Upper lobe of left lung (tissue), 4 donors: ENCODE data around the gene GABRG3.

Experiments
- POLR2A ChIP-seq, 4 donors: fragments of 450-650 bp; IDR thresholded peaks; one replicate each; pipeline ENCODE4 v1.5.1; 2016 to 2017; ENCODE audit warnings: antibody characterized with exemption in 4 of 4, mild to moderate bottlenecking in 2 of 4
- POLR2AphosphoS5 ChIP-seq, 2 donors: sonication (generic); formaldehyde crosslinking; IDR thresholded peaks; one replicate each; pipeline ENCODE4 v1.5.1; 2017; ENCODE audit warnings: antibody characterized with exemption in 2 of 2
- TF ChIP-seq, protein P1 (sequence below), 6 experiments: fragments of 450-650 bp in 4 of 6; fragments of 200-600 bp in 2 of 6; sonication (generic) in 2 of 6; IDR thresholded peaks; one replicate each; pipeline ENCODE4 v1.5.1; 2016 to 2019; ENCODE audit warnings: antibody characterized with exemption in 6 of 6

DNA sequence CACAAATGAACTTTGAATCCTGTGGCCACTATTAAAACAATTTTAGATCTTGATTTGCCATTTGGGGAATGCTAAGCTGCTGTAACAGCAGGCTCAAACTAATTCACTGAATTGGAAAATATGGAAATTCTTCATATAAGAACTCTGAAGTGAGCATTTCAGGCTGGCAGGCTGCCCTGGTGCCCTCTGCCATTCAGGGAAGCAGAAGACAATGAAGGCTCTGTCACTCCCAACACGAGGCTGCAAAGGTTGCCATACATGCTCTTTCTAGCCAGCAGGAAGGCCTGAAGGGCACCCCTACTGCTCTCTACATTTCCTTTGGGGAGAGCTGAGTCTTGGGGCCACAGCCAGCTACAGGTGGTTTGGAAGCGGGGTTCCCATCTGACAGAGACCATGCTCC is 88.0 kb downstream of the GABRG3 start:
- TF ChIP-seq, protein P1, sequence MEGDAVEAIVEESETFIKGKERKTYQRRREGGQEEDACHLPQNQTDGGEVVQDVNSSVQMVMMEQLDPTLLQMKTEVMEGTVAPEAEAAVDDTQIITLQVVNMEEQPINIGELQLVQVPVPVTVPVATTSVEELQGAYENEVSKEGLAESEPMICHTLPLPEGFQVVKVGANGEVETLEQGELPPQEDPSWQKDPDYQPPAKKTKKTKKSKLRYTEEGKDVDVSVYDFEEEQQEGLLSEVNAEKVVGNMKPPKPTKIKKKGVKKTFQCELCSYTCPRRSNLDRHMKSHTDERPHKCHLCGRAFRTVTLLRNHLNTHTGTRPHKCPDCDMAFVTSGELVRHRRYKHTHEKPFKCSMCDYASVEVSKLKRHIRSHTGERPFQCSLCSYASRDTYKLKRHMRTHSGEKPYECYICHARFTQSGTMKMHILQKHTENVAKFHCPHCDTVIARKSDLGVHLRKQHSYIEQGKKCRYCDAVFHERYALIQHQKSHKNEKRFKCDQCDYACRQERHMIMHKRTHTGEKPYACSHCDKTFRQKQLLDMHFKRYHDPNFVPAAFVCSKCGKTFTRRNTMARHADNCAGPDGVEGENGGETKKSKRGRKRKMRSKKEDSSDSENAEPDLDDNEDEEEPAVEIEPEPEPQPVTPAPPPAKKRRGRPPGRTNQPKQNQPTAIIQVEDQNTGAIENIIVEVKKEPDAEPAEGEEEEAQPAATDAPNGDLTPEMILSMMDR (IDR thresholded peaks at IDR 0.05), result no peak
- no peak for TF ChIP-seq POLR2A (IDR thresholded peaks at IDR 0.05)
- no peak for TF ChIP-seq POLR2AphosphoS5 (IDR thresholded peaks at IDR 0.05)
